Left lung (tissue), 10 donors: ENCODE data around the gene IMMP2L. TPM values are rescaled to one million over a fixed set of nuclear protein-coding genes. Genes with fewer than 3 reads are reported as not detected.

Experiments used
- ATAC-seq: fragments of 200-7000 bp; cut with Tn5 transposase; one replicate; pipeline ENCODE4 v1.9.1; 2020; ENCODE audit warnings: moderate library complexity
- DNase-seq, 4 donors: peaks; one replicate each; pipeline ENCODE4 v3.0.0-alpha.2; 2013 to 2020
- H3K27ac ChIP-seq, 2 donors: fragments of 200-600 bp; sonication (generic) in 1 of 2; one replicate each; pipeline versions ENCODE4 v1.5.0 to v1.8.0; 2020 to 2021
- H3K27me3 ChIP-seq, 2 donors: fragments of 200-600 bp; sonication (generic) in 1 of 2; one replicate each; pipeline versions ENCODE4 v1.5.0 to v1.8.0; 2020 to 2021
- H3K36me3 ChIP-seq, 2 donors: fragments of 200-600 bp; sonication (generic) in 1 of 2; one replicate each; pipeline versions ENCODE4 v1.5.0 to v1.8.0; 2020 to 2021
- H3K4me1 ChIP-seq, 2 donors: fragments of 200-600 bp; one replicate each; pipeline ENCODE4 v1.8.0; 2021
- H3K4me3 ChIP-seq, 2 donors: fragments of 200-600 bp; sonication (generic) in 1 of 2; one replicate each; pipeline versions ENCODE4 v1.5.0 to v1.8.0; 2020 to 2021; ENCODE audit warnings: mild to moderate bottlenecking in 1 of 2
- H3K9me3 ChIP-seq, 2 donors: fragments of 200-600 bp; sonication (generic) in 1 of 2; one replicate each; pipeline versions ENCODE4 v1.5.0 to v1.8.0; 2020 to 2021
- intact Hi-C, 2 donors: fragments of 100-400 bp; cut with DNase I; formaldehyde crosslinking; loops; one replicate each; pipeline versions ENCODE4 v1.11.2 to v1.14.2; 2022
- polyA plus RNA-seq, 6 donors: library from polyadenylated mRNA; unstranded; fragments of 120-200 nt; gene quantifications; one replicate each; pipeline ENCODE4 v1.2.1, GENCODE V29; 2013; ENCODE audit not compliant: insufficient read length in 6 of 6
- total RNA-seq, 2 donors: library from RNA; stranded (reverse); fragmentation: NEBNext Ultra II Directional; extraction: Animal tissue kit (Norgen Biotek cat#: 25700); gene quantifications; one replicate each; pipeline ENCODE4 v1.2.1, GENCODE V29; 2021
- TF ChIP-seq, protein P1 (sequence below), 2 donors: fragments of 200-600 bp; sonication (generic) in 1 of 2; IDR thresholded peaks; one replicate each; pipeline versions ENCODE4 v1.5.0 to v1.8.0; 2021; ENCODE audit warnings: antibody characterized with exemption in 2 of 2
- donor health status: DM: no; HTN: yes; CAD: no.
- donor health status: DM: no; HTN: no; CAD: no.

Gene IMMP2L
- total and polyA plus RNA-seq, 8 donors, result 10.3 to 30.1 (median 25.7) TPM

DNA sequence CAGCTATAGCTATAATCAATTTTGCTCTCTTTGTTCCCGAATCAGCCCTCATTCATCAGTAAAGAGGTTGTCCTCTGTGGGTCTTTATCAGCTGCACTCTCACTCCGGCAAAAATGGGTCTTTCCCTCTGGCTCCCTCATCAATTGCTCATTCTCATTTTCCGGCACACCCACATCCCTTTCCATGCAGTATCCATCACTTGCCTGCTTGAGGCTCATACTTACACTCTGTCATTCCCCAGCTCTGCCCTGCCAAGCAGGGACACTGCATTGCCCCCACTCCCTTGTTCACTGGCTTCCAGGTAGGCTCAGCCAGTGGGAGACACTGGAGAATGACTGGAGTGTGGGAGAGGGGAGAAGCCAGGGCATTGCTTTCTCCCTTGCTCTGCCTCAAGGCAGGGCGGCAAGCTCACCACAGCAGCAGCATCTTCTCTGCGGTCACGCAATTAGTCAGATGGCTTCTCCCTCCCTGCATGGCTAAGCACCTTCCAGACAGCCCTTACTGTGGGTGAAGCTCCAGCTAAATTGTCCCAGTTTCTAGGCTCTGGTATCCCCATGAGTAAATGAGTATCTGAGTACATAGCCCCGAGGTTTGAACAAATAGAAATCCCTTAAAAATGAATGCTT, 942.1 kb downstream of the IMMP2L start:
- intact Hi-C loops, result no loop called here
- H3K36me3 ChIP-seq, result no peaks in the 10 kb centered on the region
- ATAC-seq (no peak), DNase-seq (no peak)
- H3K9me3 ChIP-seq, result no peaks in the 10 kb centered on the region
- TF ChIP-seq, protein P1, sequence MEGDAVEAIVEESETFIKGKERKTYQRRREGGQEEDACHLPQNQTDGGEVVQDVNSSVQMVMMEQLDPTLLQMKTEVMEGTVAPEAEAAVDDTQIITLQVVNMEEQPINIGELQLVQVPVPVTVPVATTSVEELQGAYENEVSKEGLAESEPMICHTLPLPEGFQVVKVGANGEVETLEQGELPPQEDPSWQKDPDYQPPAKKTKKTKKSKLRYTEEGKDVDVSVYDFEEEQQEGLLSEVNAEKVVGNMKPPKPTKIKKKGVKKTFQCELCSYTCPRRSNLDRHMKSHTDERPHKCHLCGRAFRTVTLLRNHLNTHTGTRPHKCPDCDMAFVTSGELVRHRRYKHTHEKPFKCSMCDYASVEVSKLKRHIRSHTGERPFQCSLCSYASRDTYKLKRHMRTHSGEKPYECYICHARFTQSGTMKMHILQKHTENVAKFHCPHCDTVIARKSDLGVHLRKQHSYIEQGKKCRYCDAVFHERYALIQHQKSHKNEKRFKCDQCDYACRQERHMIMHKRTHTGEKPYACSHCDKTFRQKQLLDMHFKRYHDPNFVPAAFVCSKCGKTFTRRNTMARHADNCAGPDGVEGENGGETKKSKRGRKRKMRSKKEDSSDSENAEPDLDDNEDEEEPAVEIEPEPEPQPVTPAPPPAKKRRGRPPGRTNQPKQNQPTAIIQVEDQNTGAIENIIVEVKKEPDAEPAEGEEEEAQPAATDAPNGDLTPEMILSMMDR (IDR thresholded peaks at IDR 0.05), result no peak
- no peak overlapping the region for H3K27ac ChIP-seq
- no peaks in the 10 kb centered on the region for H3K4me1 ChIP-seq
- H3K27me3 ChIP-seq, result no peaks in the 10 kb centered on the region
- H3K4me3 ChIP-seq, result no peak overlapping the region
